Activated CD4-positive, CD25-positive, alpha-beta regulatory T cell treated with anti-CD3 and anti-CD28 coated beads, Interleukin-2, amount 50 U/mL, for 16 hours (primary cell): ENCODE data around the gene B9D2.
A peak's percentile ranks its signal among the peaks of the same experiment; 100 is the strongest.

ENCODE experiments used
- DNase-seq: peaks from one replicate; pipeline ENCODE4 v3.0.0-alpha.2; 2020; ENCODE audit warnings: low read depth, low spot score

Gene B9D2

GRCh38 chr19:41309180-41310032 lies 54.5 kb downstream of the B9D2 start:
- DNase-seq = no peak

DNA sequence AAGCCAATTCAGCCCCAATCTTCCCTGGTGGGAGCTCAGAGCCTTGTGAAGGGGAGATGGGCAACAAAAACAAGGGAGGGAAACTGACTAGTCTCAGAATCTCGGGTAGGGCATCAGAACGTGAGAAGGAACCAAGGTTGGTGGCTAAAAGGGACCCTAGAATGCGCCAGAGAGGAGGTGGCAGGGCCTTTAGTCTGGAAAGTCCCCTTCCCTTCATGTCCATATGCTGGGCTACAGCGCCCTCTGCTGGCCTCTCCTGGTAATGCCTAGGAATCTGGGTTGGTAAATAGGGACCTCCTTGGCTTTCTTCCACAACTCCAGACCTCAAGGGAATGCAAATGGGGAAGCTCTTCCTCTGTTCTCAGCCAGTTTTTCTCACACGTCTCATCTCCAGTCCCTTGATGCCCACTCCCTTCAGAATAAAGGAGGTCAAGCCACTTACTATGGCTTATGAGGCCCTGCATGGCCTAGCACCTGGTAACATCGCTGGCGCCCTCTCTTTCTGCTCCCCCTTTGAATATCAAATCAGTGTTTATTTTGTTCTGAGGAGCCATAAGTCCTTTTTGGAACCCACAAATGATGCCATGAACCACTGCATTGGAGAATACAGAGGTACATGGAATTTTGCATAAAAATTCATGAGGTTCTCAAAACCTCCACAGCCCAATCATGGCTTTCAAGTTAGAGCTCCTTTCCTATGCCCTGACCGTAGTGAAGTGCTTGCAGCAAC lies 55.3 kb downstream of the B9D2 start:
- DNase-seq = peak; percentile 91

DNA sequence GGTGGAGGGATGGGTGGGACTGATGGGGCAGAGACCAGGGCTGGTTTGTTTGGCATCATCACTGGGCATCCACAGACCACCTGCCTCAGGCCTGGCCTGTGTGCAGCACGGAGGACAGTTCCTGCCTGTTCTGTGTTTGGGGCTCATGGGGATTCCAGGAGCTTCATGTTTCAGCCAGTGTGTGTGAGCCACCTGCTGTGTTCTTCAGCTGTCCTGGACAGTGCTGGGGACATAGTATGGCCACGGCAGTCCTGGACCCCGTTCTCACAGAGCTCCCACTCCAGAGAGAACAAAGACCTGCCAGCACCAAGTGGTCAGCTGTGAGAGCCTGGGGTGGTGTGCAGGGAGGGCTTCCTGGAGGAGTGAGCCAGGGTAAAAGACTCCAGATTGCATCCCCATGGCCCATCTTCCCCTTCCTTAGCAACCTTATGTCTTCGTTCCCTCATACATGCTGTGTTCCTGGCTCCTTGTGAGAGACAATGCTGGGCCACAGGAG lies 55.9 kb downstream of the B9D2 start:
- DNase-seq = no peak

GRCh38 chr19:41307090-41307875 lies 56.7 kb downstream of the B9D2 start:
- no peak for DNase-seq

- DNase-seq = no peak
Measured at GRCh38 chr19:41305927-41306793, 57.8 kb downstream of the B9D2 start.

DNA sequence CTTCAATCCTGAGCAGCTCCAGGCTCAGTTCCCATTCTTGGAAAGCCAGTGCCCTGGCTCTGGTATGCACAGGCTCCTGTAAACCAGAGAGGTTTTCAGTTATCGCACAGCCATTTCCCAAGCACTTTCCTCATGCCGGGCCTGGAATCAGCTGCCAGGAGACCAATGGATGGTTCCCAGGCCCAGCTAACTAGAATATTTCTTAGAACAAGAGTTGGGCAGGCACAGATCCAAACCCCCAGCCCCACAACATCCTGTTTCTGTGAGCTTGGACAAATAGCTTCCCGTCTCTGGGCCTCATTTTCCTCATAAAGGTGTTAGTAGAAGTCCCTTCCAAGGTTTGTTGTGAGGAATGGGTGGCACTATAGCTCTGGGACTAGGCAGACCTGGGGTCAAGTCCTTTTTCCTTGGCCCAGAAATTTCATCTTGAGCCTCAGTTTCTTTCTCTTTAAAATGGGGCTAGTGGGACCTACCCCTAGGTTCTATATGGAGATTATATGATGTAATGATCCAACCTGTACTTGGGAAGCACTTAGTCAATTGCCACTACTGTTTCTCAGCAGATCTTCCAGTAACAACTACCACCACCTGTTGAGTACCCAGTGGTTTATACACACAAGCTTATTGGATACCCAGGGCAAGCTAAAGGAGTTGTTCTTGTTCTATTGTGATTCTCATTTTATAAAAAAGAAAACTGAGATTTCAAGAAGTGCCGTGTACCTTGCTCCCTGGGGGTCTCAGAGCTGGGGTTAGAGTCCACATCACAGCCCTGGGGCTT lies 59.1 kb downstream of the B9D2 start:
- no peak for DNase-seq
